Measurements from ENCODE around the gene PAK3.
A peak's percentile ranks its signal among the peaks of the same experiment; 100 is the strongest.

Gene PAK3

DNA sequence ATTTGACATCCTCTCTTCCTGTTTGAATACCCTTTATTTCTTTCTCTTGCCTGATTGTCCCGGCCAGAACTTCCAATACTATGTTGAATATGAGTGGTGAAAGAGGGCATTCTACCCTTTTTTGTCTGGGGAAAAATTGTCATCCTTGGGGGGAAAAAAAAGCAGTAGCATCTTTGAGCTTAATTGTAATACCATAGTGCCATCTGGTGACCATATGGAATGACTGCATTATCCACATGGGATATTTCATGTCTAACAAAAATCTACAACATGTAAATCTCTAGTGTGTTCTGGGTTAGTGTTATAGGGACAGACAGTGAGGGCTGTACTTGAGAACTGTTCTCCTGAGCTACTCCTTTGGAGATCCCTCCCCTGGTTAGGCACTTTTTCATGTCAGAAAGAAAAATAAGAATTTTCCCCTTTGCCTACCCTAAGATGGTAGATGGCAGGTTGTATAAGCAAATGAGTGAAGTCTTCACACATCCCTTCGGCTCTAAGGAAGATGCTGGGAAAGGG lies 148.3 kb downstream of the PAK3 start:
- H3K4me3 ChIP-seq (ENCODE audit: low read length) = no peak overlapping the region
- TF ChIP-seq, protein P1, sequence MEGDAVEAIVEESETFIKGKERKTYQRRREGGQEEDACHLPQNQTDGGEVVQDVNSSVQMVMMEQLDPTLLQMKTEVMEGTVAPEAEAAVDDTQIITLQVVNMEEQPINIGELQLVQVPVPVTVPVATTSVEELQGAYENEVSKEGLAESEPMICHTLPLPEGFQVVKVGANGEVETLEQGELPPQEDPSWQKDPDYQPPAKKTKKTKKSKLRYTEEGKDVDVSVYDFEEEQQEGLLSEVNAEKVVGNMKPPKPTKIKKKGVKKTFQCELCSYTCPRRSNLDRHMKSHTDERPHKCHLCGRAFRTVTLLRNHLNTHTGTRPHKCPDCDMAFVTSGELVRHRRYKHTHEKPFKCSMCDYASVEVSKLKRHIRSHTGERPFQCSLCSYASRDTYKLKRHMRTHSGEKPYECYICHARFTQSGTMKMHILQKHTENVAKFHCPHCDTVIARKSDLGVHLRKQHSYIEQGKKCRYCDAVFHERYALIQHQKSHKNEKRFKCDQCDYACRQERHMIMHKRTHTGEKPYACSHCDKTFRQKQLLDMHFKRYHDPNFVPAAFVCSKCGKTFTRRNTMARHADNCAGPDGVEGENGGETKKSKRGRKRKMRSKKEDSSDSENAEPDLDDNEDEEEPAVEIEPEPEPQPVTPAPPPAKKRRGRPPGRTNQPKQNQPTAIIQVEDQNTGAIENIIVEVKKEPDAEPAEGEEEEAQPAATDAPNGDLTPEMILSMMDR (conservative IDR thresholded peaks at IDR 0.05; ENCODE audit: low read length) = peak; percentile 45
- DNase-seq (ENCODE audit: low read depth) = peak; percentile 8

DNA sequence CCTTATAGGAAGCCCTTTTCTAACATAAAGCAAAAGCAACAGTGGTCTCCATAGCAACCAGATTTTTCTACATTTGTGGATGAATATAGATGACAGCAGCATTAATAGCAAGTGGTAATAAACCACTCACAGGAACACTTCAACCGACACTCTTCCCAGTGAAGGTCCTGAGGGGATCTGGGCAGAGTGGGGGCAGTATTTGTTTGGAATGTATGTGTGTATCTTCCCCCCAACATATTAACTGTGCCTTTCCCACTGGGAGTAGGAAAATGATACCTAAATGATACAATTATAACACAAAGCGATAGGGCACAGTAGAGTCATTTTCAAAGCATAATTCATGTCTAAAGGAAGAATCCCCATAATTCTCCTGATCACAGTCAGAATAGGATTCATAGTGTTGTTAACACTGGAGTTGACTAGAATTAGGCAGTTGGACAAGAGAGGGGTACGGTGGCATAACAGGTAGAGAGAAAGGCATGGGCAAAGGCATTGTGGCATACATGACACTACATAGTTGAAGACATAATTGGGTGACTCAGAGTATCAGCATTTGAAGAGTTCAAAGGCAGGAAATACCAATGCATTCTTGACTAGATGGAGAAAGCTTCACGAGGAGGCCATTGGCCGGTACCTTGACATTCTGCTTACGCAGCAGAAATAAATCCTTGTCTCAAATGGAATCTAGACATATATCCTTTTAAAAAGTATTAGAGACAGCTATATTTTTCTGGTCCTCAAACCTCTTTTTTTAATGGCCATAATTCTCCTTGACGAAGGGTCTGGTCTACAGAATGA lies 159.1 kb downstream of the PAK3 start:
- TF ChIP-seq, protein P1 (conservative IDR thresholded peaks at IDR 0.05; ENCODE audit: low read length) = no peak
- no peak for DNase-seq (ENCODE audit: low read depth)
- H3K4me3 ChIP-seq (ENCODE audit: low read length) = no peak overlapping the region

DNA sequence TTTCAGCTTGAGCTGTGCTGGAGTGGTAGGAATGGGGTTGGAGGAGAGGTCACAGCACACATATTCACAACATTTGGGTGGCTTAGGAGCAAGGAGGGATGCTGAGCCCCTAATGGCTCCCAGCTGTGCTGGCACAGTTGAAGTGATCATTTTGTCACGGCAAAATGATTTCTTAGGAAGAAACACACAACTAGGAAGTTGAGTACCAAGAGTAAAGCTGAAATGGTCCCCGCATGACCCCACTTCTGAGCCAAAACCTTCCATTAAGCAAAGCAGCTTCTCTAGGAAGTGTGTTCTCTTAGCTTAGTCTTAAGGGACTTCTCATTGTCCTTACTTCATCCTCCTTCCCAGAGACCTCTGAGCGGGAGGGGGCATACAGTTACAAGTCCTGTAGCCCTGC lies 161.7 kb downstream of the PAK3 start:
- H3K4me3 ChIP-seq (ENCODE audit: low read length) = no peak overlapping the region
- TF ChIP-seq, protein P1 (conservative IDR thresholded peaks at IDR 0.05; ENCODE audit: low read length) = no peak
- DNase-seq (ENCODE audit: low read depth) = no peak

DNA sequence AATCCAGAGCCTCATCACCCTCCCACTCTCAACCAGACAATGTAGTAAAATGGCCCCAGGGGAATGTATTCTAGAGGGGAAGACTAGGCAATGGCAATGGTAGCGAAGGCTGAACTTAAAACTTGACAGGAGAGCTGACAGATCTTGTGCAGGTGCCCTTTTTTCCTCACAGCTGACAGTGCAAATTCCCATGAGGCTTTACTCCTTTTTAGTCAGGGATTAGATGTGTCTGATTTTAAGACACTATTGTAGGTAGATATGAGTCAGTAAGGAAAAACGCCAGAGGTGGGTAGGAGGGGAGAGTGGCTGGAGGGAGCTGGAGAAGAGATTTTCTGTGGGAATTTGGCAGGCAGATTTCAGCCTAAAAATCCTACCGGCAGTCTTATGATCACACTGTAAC lies 163.6 kb downstream of the PAK3 start:
- TF ChIP-seq, protein P1 (conservative IDR thresholded peaks at IDR 0.05; ENCODE audit: low read length) = no peak
- H3K4me3 ChIP-seq (ENCODE audit: low read length) = no peak overlapping the region
- no peak for DNase-seq (ENCODE audit: low read depth)

DNA sequence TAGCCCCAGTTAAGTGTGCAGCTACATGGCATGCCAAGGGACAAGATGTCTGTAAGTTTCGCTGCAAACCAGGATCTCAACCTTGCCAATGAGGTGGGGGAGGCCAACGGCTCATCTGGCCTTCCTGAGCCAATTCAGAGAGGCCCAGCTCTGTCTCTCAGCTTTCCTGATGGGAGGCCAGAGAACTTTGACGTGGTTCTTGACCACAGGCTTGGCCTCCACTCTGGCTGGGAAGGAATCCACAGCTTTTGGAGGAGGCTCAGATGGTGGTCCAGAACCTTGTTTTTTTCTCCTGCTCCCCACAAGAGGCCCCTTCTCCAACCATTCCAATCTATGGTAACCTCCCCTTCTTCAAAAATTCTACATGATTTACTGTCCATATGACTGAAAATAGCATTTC lies 164.5 kb downstream of the PAK3 start:
- TF ChIP-seq, protein P1 (conservative IDR thresholded peaks at IDR 0.05; ENCODE audit: low read length) = no peak
- no peak for DNase-seq (ENCODE audit: low read depth)
- H3K4me3 ChIP-seq (ENCODE audit: low read length) = no peak overlapping the region

DNA sequence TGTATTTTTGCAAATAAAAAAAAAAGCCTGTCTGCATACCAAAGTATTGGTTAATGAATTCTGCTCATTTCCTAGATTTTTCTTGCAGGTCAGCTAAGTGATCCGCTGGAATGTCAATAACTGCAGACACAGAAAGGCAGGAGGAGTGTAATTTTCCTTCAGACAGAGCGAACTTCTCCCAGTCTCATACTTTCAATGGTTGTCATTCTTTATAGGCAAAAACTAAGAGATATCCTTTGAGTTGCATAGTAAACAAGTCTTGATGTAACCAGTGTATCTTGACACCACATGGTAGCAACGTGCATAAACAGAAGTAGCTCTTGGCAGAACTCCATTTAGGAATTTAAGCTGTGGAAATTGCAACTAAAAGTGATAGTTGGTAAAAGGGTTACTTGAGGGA lies 166.1 kb downstream of the PAK3 start:
- TF ChIP-seq, protein P1 (conservative IDR thresholded peaks at IDR 0.05; ENCODE audit: low read length) = no peak
- peak; percentile 58 for DNase-seq (ENCODE audit: low read depth)
- H3K4me3 ChIP-seq (ENCODE audit: low read length) = no peak overlapping the region

DNA sequence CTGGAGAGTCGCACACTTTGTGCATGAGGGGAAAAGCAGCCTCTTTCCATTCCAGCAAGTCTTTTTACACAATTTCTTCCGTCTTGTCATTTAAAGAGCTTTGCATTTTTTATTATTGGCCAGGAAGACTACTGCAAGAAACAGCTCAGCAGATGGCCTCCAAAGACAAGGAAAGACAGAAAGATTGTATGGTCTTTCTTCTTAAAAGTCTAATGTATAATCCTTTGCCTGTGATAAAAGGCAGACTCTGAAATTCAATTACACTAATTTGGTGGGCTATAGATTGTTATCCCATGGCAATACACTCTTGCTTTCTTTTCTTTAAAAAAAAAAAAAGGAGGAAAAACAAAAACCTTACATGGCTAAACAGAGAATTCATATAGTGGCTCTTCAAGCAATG lies 168.4 kb downstream of the PAK3 start:
- TF ChIP-seq, protein P1 (conservative IDR thresholded peaks at IDR 0.05; ENCODE audit: low read length) = no peak
- no peak overlapping the region for H3K4me3 ChIP-seq (ENCODE audit: low read length)
- DNase-seq (ENCODE audit: low read depth) = no peak

Data from AG10803 (cell line).